ENCODE measurements around the gene OSBPL1A.

GRCh38 chr18:24180048-24180447 is 217.6 kb downstream of the OSBPL1A start:
- TF ChIP-seq, protein P1, sequence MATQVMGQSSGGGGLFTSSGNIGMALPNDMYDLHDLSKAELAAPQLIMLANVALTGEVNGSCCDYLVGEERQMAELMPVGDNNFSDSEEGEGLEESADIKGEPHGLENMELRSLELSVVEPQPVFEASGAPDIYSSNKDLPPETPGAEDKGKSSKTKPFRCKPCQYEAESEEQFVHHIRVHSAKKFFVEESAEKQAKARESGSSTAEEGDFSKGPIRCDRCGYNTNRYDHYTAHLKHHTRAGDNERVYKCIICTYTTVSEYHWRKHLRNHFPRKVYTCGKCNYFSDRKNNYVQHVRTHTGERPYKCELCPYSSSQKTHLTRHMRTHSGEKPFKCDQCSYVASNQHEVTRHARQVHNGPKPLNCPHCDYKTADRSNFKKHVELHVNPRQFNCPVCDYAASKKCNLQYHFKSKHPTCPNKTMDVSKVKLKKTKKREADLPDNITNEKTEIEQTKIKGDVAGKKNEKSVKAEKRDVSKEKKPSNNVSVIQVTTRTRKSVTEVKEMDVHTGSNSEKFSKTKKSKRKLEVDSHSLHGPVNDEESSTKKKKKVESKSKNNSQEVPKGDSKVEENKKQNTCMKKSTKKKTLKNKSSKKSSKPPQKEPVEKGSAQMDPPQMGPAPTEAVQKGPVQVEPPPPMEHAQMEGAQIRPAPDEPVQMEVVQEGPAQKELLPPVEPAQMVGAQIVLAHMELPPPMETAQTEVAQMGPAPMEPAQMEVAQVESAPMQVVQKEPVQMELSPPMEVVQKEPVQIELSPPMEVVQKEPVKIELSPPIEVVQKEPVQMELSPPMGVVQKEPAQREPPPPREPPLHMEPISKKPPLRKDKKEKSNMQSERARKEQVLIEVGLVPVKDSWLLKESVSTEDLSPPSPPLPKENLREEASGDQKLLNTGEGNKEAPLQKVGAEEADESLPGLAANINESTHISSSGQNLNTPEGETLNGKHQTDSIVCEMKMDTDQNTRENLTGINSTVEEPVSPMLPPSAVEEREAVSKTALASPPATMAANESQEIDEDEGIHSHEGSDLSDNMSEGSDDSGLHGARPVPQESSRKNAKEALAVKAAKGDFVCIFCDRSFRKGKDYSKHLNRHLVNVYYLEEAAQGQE (IDR thresholded peaks at IDR 0.05; ENCODE audit: insufficient replicate concordance, low read depth) = no peak
- TF ChIP-seq GABPA (IDR thresholded peaks at IDR 0.05; ENCODE audit: low read depth) = no peak
- TF ChIP-seq, protein P2, sequence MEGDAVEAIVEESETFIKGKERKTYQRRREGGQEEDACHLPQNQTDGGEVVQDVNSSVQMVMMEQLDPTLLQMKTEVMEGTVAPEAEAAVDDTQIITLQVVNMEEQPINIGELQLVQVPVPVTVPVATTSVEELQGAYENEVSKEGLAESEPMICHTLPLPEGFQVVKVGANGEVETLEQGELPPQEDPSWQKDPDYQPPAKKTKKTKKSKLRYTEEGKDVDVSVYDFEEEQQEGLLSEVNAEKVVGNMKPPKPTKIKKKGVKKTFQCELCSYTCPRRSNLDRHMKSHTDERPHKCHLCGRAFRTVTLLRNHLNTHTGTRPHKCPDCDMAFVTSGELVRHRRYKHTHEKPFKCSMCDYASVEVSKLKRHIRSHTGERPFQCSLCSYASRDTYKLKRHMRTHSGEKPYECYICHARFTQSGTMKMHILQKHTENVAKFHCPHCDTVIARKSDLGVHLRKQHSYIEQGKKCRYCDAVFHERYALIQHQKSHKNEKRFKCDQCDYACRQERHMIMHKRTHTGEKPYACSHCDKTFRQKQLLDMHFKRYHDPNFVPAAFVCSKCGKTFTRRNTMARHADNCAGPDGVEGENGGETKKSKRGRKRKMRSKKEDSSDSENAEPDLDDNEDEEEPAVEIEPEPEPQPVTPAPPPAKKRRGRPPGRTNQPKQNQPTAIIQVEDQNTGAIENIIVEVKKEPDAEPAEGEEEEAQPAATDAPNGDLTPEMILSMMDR (IDR thresholded peaks at IDR 0.05; ENCODE audit: insufficient read depth, low read length) = no peak

Measured in HL-60 (cell line).